Motor neuron (in vitro differentiated cells): ENCODE measurements around the gene NUDCD3. TPM values are rescaled to one million over a fixed set of nuclear protein-coding genes. Genes with fewer than 3 reads are reported as not detected.

Experiments
- ATAC-seq, 8 experiments: fragments of 200-7000 bp; cut with Tn5 transposase; replicated peaks in 6 of 8; 2 replicates each; pipeline ENCODE4 v1.8.0; 2021; ENCODE audit warnings: mild to moderate bottlenecking in 8 of 8, moderate library complexity in 8 of 8
- H3K27ac ChIP-seq, 2 donors: fragments of 250-450 bp; sonication (Bioruptor Pico); 2 replicates each; pipeline ENCODE4 v1.9.0; 2021; ENCODE audit warnings: antibody characterized with exemption in 2 of 2, mild to moderate bottlenecking in 2 of 2, moderate library complexity in 1 of 2
- H3K4me1 ChIP-seq, 2 donors: fragments of 250-450 bp; sonication (Bioruptor Pico); replicated peaks in 1 of 2; 2 replicates each; pipeline ENCODE4 v1.6.1; 2021; ENCODE audit warnings: antibody characterized with exemption in 2 of 2, mild to moderate bottlenecking in 2 of 2, moderate library complexity in 1 of 2
- H3K4me3 ChIP-seq, 5 donors: fragments of 250-450 bp; sonication (Bioruptor Pico); 2 replicates each; pipeline ENCODE4 v1.9.0; 2021; ENCODE audit warnings: antibody characterized with exemption in 5 of 5, mild to moderate bottlenecking in 5 of 5, moderate library complexity in 4 of 5
- WGBS, 10 experiments: fragments of 450-650 bp; shearing (Covaris generic); methylation state at CpG; one replicate each; pipeline ENCODE4 v1.0.0; 2022; 5-methylcytosine and 5-hydroxymethylcytosine counted together
- in situ Hi-C, 9 experiments: fragments of 400-800 bp; cut with MboI; loops; one replicate each; pipeline ENCODE4 v1.15.0; 2021; ENCODE audit warnings: low sequenced_read_pairs in 9 of 9, low pct_unique_long_range_greater_than_20kb in 2 of 9; ENCODE audit not compliant: unreplicated experiment in 9 of 9
- total RNA-seq, 8 experiments: library from RNA; unstranded; fragments of 300-600 nt; gene quantifications; 2 replicates each; pipeline versions ENCODE4 v1.2.3 to v1.2.4, GENCODE V29; 2022

Gene NUDCD3
- total RNA-seq, 8 experiments from 2014 or later: 44.8 to 69.6 (median 52.0) TPM

GRCh38 chr7:44470628-44471245, 19.7 kb downstream of the NUDCD3 start:
- no peak overlapping the region for H3K27ac ChIP-seq
- peaks cover 0 to 16% of the 10 kb centered on the region in 2 donors for H3K4me1 ChIP-seq
- WGBS, 10 experiments: 75 to 100% (median 95%) methylated on average over 2 to 4 of the region's 5 CpGs
- no peak for ATAC-seq
- in situ Hi-C loops: loop anchor here in 1 of 9 experiments (10.0 kb wide), 1 partner anchor 246 kb away; no protein-coding TSS in a partner anchor
- H3K4me3 ChIP-seq: no peak overlapping the region

DNA sequence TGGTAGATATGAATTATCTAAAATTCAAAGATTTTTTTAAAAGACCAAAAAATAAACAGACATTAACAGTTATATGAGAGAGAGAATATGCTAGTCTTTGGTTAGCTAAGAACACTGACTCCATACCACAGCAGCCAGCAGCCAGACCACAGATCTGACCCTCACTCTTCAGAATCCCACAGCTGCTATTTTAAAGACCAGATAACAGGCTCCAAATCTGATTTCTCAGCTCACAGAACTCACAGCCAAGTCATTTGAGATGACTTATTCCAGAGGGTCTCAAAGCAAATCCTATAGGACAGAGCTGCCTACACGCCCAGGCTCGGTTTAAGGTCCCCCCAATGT, 20.4 kb downstream of the NUDCD3 start:
- Histone ChIP-seq H3K4me3 (no peak overlapping the region), H3K27ac (no peak overlapping the region), H3K4me1 (peaks cover 0 to 16% of the 10 kb centered on the region in 2 donors)
- 80 to 100% (median 100%) methylated on average over 1 to 2 of the region's 2 CpGs; no CpG with 5 or more reads in 5 of the 10 experiments for WGBS, 10 experiments
- peak in 2 of 8 experiments; percentile 12 to 27 for ATAC-seq
- in situ Hi-C loops: loop anchor here in 1 of 9 experiments (10.0 kb wide), 1 partner anchor 245 kb away; no protein-coding TSS in a partner anchor

- ATAC-seq: peak in 4 of 8 experiments; percentile 28 to 64 (median 42)
- WGBS, 10 experiments: 39 to 94% (median 67%) methylated on average over 2 to 4 of the region's 4 CpGs; no CpG with 5 or more reads in 1 of the 10 experiments
- Histone ChIP-seq H3K4me1 (peaks cover 0 to 16% of the 10 kb centered on the region in 2 donors), H3K4me3 (no peak overlapping the region), H3K27ac (no peak overlapping the region)
- in situ Hi-C loops: loop anchor here in 1 of 9 experiments (10.0 kb wide), 1 partner anchor 245 kb away; no protein-coding TSS in a partner anchor
Observed at GRCh38 chr7:44469461-44470134, 20.9 kb downstream of the NUDCD3 start.

GRCh38 chr7:44467217-44467548, 23.3 kb downstream of the NUDCD3 start:
- in situ Hi-C loops: no loop called here
- no peak overlapping the region for H3K27ac ChIP-seq
- peaks cover 0 to 12% of the 10 kb centered on the region in 2 donors for H3K4me1 ChIP-seq
- WGBS, 10 experiments: 100% methylated on average over 1 to 4 of the region's 4 CpGs; no CpG with 5 or more reads in 6 of the 10 experiments
- no peak for ATAC-seq
- no peak overlapping the region for H3K4me3 ChIP-seq

- Histone ChIP-seq H3K27ac (no peak overlapping the region), H3K4me1 (peaks cover 0 to 12% of the 10 kb centered on the region in 2 donors), H3K4me3 (no peak overlapping the region)
- no peak for ATAC-seq
- 83 to 100% (median 92%) methylated on average over 1 to 3 of the region's 4 CpGs; no CpG with 5 or more reads in 5 of the 10 experiments for WGBS, 10 experiments
- in situ Hi-C loops: no loop called here
Observed at GRCh38 chr7:44466300-44467216, 23.9 kb downstream of the NUDCD3 start.

DNA sequence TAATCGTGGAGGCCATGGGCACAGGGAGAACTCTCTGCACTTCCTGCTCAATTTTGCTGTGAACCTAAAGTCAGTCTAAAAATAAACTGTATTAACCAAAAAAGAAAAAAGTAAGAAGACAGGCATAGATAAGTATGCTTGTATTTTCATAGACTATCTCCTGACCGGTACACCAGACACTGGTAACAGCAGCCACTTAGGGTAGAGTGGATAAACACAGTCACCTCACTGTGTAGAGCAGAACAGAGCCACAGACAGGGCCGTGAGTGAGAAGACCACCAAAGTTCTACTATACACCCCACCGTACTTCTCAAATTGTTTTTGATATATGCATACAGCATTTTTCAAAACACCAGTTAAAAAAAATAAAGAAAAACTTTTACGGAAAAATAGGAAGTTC, 25.0 kb downstream of the NUDCD3 start:
- Histone ChIP-seq H3K27ac (no peak overlapping the region), H3K4me1 (peaks cover 0 to 12% of the 10 kb centered on the region in 2 donors), H3K4me3 (no peak overlapping the region)
- ATAC-seq: no peak
- in situ Hi-C loops: no loop called here
- 86 to 100% (median 95%) methylated on average over 2 to 5 of the region's 5 CpGs; no CpG with 5 or more reads in 2 of the 10 experiments for WGBS, 10 experiments

- in situ Hi-C loops: no loop called here
- Histone ChIP-seq H3K27ac (no peak overlapping the region), H3K4me3 (no peak overlapping the region), H3K4me1 (no peaks in the 10 kb centered on the region)
- ATAC-seq: peak in 2 of 8 experiments; percentile 19 to 36
- 100% methylated on average over 1 of the region's 1 CpG; no CpG with 5 or more reads in 7 of the 10 experiments for WGBS, 10 experiments
Observed at GRCh38 chr7:44463169-44463808, 27.2 kb downstream of the NUDCD3 start.

DNA sequence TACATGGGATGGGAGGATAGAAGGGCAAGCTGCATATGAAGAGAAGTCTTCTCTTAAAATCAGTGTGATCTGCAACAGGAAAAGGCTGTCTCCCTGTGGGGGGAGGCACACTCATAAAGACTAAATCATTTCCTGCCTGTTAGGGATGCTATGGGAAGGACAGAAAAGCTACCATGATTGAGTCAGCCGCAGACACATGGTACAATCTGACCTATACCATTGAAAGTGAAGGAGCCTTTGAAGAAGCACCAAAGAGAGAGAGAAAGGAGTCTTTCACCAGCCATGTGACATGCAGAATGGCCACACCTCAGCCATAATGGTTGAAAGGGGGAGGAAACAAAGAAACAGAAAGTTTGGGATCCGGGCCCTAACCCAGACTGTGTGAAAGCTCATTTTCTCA, 29.1 kb downstream of the NUDCD3 start:
- WGBS, 10 experiments: 67 to 90% (median 80%) methylated on average over 1 to 2 of the region's 2 CpGs; no CpG with 5 or more reads in 5 of the 10 experiments
- Histone ChIP-seq H3K4me1 (no peaks in the 10 kb centered on the region), H3K4me3 (no peak overlapping the region), H3K27ac (no peak overlapping the region)
- peak in 3 of 8 experiments; percentile 39 to 89 (median 57) for ATAC-seq
- in situ Hi-C loops: no loop called here

GRCh38 chr7:44460325-44460724, 30.1 kb downstream of the NUDCD3 start:
- no peak for ATAC-seq
- 86 to 100% (median 100%) methylated on average over 1 to 3 of the region's 3 CpGs for WGBS, 10 experiments
- Histone ChIP-seq H3K4me1 (no peaks in the 10 kb centered on the region), H3K27ac (no peak overlapping the region), H3K4me3 (no peak overlapping the region)
- in situ Hi-C loops: no loop called here

- no peak for ATAC-seq
- H3K4me1 ChIP-seq: no peaks in the 10 kb centered on the region
- in situ Hi-C loops: no loop called here
- H3K4me3 ChIP-seq: no peak overlapping the region
- H3K27ac ChIP-seq: no peak overlapping the region
- 83 to 100% (median 98%) methylated on average over 1 to 3 of the region's 3 CpGs for whole genome bisulfite sequencing, 10 experiments
Observed at GRCh38 chr7:44455155-44455554, 35.3 kb downstream of the NUDCD3 start.

GRCh38 chr7:44454348-44454747, 36.1 kb downstream of the NUDCD3 start:
- no peak for ATAC-seq
- Histone ChIP-seq H3K4me3 (no peak overlapping the region), H3K4me1 (no peaks in the 10 kb centered on the region), H3K27ac (no peak overlapping the region)
- 92 to 100% (median 100%) methylated on average over 1 to 2 of the region's 2 CpGs; no CpG with 5 or more reads in 3 of the 10 experiments for WGBS, 10 experiments
- in situ Hi-C loops: no loop called here

DNA sequence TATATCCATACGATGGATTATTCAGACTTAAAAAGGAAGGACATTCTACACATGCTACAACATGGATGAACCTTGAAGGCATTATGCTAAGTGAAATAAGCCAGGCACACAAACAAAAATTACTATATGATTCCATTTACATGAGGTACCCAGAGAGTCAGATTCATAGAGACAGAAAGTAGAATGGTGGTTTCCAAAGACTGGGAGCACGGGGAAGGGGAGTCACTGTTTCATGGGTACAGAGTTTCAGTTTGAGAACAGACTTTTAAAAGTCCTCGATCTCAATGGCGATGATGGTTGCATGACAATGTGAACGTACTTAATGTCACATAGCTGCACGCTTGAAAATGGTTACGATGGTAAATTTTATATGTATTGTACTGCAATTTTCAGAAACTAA, 39.3 kb downstream of the NUDCD3 start:
- H3K27ac ChIP-seq: no peak overlapping the region
- H3K4me3 ChIP-seq: no peak overlapping the region
- H3K4me1 ChIP-seq: no peaks in the 10 kb centered on the region
- WGBS, 10 experiments: 90 to 100% (median 97%) methylated on average over 1 to 7 of the region's 7 CpGs
- no peak for ATAC-seq
- in situ Hi-C loops: no loop called here
